Stimulated activated CD8-positive, alpha-beta memory T cell treated with anti-CD3 and anti-CD28 coated beads, Interleukin-2, amount 100 ng/mL, for 48 hours (primary cell): ENCODE results near the gene IRS1.

ENCODE experiments used
- DNase-seq, 2 donors: peaks; one replicate each; pipeline ENCODE4 v3.0.0-alpha.2; 2020; ENCODE audit warnings: low read depth in 2 of 2

Gene IRS1

GRCh38 chr2:226813148-226813701, 13.6 kb upstream of the IRS1 start:
- no peak for DNase-seq

GRCh38 chr2:226803410-226803809, 3.8 kb upstream of the IRS1 start:
- DNase-seq: no peak

GRCh38 chr2:226802573-226802972, 3.0 kb upstream of the IRS1 start:
- no peak for DNase-seq

GRCh38 chr2:226800941-226801784, 1.5 kb upstream of the IRS1 start:
- peak; percentile 74 to 82 for DNase-seq

GRCh38 chr2:226799976-226800940, 638 bp upstream of the IRS1 start:
- DNase-seq: no peak

- peak in 1 of 2 donors; percentile 17 for DNase-seq
Observed at GRCh38 chr2:226798422-226799210, 1.0 kb downstream of the IRS1 start.

- no peak for DNase-seq
Observed at GRCh38 chr2:226797989-226798421, 1.6 kb downstream of the IRS1 start.

- DNase-seq: no peak
Observed at GRCh38 chr2:226797289-226797988, 2.2 kb downstream of the IRS1 start.

- DNase-seq: no peak
Observed at GRCh38 chr2:226796840-226797288, 2.8 kb downstream of the IRS1 start.

- DNase-seq: no peak
Observed at GRCh38 chr2:226796012-226796839, 3.4 kb downstream of the IRS1 start.

- no peak for DNase-seq
Observed at GRCh38 chr2:226795281-226796011, 4.2 kb downstream of the IRS1 start.

- no peak for DNase-seq
Observed at GRCh38 chr2:226794751-226795171, 4.9 kb downstream of the IRS1 start.

GRCh38 chr2:226794196-226794661, 5.4 kb downstream of the IRS1 start:
- no peak for DNase-seq

- no peak for DNase-seq
Observed at GRCh38 chr2:226793646-226794045, 6.0 kb downstream of the IRS1 start.

- no peak for DNase-seq
Observed at GRCh38 chr2:226792155-226792881, 7.3 kb downstream of the IRS1 start.

- peak; percentile 87 to 88 for DNase-seq
Observed at GRCh38 chr2:226791487-226792081, 8.0 kb downstream of the IRS1 start.

- DNase-seq: no peak
Observed at GRCh38 chr2:226791056-226791486, 8.5 kb downstream of the IRS1 start.

- DNase-seq: no peak
Observed at GRCh38 chr2:226790431-226790830, 9.2 kb downstream of the IRS1 start.
